Choroid plexus epithelial cell (primary cell): ENCODE data around the gene FBXO21.
"Not testable (repeated sequence)": the region's sequence is repeated elsewhere in the genome, so short reads cannot be mapped to it uniquely, and the experiment has no call there.

Experiments used
- DNase-seq: peaks from one replicate; pipeline ENCODE4 v3.0.0-alpha.2; 2010; ENCODE audit warnings: low read depth
- H3K4me3 ChIP-seq: 2 replicates; pipeline ENCODE4 v1.5.1; 2011; ENCODE audit warnings: low read depth, mild to moderate bottlenecking, control low read depth, low read length, moderate library complexity
- CTCF ChIP-seq: conservative IDR thresholded peaks from 2 replicates; pipeline ENCODE4 v1.5.1; 2011; ENCODE audit warnings: low read depth, mild to moderate bottlenecking, control low read depth, inconsistent platforms, low read length, moderate library complexity

The FBXO21 gene

DNA sequence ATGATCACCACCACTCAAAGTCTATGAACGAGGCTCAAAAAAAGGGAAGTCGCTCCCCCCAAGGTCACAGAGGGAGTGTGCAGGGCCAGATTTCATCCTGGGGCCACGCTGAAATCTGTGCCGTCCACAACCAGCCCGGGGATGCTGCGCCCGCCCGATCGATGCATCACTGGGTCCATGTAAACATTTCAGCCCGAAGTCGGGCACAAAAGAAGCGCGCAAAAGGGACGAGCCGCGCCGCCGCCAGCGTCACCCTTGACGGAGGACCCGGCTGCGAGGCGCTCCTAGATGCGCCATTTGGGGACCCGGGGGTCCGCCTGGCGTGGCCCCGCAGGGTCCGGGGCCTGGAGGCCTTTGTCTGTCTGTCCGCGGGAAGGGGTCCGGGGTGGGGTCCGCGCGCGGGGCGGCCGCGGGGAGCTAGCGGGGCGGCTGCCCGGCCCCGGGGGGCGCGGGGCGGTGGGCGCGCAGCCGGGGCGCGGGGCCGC lies 503 bp downstream of the FBXO21 start:
- DNase-seq = peak; percentile 27
- peak overlapping the region; percentile 99 for H3K4me3 ChIP-seq
- no peak for TF ChIP-seq CTCF

DNA sequence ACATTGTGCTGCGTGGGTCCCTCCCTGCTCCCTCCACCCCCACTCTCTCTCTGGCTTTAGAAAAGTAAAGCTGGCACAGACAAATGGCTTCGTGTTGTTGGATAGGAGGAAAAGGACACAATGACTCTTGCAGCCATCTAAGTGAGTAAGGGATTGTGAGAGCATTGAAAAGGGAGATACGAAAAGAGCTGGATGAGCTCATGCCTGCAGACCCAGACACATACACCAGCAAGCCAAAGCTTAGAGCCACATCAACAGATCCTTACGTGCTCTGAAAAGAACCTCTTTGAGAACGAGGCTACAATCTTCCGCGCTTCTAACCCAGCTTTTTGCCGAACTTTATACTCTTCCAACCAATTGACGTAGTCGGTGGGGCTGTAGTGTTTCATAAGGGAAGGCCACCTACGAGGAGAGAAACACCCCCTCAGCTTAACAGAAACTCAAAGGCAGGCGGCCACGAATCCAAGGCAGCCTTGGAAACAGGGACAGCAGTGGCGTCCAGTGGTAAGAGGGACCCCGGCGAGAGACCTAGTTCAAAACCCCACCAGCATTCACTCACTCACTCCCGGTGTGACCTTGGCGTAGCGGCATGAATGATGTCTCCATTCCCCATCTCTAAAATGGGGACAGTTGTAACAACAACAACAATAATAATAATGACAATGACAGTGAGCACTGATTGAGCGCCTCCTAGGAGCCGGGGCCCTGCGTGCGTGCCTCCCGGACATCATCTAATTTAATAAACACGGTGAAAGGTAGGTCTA lies 1.1 kb downstream of the FBXO21 start:
- no peak for TF ChIP-seq CTCF
- peak; percentile 61 for DNase-seq
- peak overlapping the region; percentile 99 for H3K4me3 ChIP-seq

DNA sequence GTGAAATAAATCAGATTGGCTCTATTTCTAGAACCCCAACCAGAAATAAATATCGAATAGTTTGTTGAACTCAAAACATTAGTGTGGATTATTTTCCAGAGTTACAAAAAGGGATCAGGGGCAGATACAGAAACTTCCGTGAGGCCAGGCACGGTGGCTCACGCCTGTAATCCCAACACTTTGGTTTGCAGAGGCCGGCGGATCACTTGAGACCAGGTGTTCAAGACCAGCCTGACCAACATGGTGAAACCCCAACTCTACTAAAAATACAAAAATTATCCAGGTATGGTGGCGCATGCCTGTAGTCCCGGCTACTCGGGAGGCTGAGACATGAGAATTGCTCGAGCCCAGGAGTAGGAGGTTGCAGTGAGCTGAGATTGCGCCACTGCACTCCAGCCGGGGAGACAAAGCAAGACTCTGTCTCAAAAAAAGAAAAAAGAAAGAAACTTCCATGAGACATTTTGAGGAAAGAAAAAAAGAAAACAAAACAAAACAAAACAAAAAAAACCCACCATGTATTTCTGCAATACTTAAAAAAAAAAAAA lies 2.1 kb downstream of the FBXO21 start:
- no peak for TF ChIP-seq CTCF
- DNase-seq = no peak

GRCh38 chr12:117187421-117187820 lies 2.8 kb downstream of the FBXO21 start:
- DNase-seq = no peak
- no peak for TF ChIP-seq CTCF

More for the DNA sequence above, 2.1 kb downstream of the FBXO21 start:
- no peak overlapping the region for H3K4me3 ChIP-seq

GRCh38 chr12:117182866-117183265 lies 7.4 kb downstream of the FBXO21 start:
- DNase-seq = no peak
- H3K4me3 ChIP-seq = no peak overlapping the region
- TF ChIP-seq CTCF = no peak

More at GRCh38 chr12:117187421-117187820, 2.8 kb downstream of the FBXO21 start:
- H3K4me3 ChIP-seq = no peak overlapping the region

GRCh38 chr12:117181468-117181843 lies 8.8 kb downstream of the FBXO21 start:
- not testable (repeated sequence) for H3K4me3 ChIP-seq, DNase-seq

DNA sequence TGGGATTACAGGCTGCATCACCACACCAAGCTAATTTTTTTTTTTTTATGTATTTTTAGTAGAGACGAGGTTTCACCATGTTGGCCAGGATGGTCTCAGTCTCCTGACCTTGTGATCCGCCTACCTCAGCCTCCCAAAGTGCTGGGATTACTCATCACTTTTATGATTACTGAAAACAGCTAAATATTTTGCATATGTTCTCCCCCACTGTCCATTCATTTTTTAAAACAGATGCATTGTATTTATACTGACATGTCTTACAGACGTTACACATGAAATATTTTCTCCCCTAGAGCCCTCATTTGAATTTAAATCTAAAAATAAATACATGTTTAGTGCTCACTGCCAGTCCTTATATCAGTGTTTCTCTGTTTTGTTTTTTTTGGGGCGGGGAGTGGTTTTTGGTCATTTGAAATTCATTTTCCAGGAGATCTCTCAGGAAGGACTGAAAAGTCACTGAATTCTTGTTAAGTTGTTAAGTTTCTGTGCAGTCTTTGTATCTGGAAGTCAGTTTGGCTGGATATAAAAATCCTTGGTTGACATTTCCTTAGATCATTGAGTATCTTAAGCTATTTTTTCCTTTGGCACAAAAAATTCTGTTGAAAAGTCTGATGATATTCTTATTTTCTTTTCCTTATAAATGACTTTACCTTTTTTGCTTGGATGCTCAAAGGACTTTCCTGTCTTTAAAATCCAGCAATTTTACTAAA lies 9.4 kb downstream of the FBXO21 start:
- DNase-seq = no peak
- H3K4me3 ChIP-seq = no peak overlapping the region
- TF ChIP-seq CTCF = no peak
